IMR-90 (cell line): ENCODE measurements around the gene ENPEP. TPM values are rescaled to one million over a fixed set of nuclear protein-coding genes. Genes with fewer than 3 reads are reported as not detected.
"Not testable (repeated sequence)": the region's sequence is repeated elsewhere in the genome, so short reads cannot be mapped to it uniquely, and the experiment has no call there.

Source experiments
- ATAC-seq: fragments of 200-7000 bp; cut with Tn5 transposase; 2 replicates; pipeline ENCODE4 v1.9.1; 2020; ENCODE audit warnings: low read depth, mild to moderate bottlenecking, moderate library complexity
- BruUV-seq: library from RNA; stranded (reverse); fragments of 400-500 nt; replicated peaks from 2 replicates; lab custom pipeline; 2021; lab: Mats Ljungman, UMichigan
- CTCF ChIA-PET: fragments of 300-600 bp; formaldehyde crosslinking; extraction: SDS; loops from one replicate; lab custom pipeline; 2021; ENCODE audit warnings: antibody characterized with exemption; lab: Yijun Ruan, JAX
- POLR2A ChIA-PET: fragments of 300-600 bp; sonication (Branson Sonifier 250); formaldehyde crosslinking; loops from one replicate; lab custom pipeline; 2022; ENCODE audit warnings: antibody characterized with exemption; ENCODE audit not compliant: unreplicated experiment; lab: Charles Lee
- DNase-seq: peaks from one replicate; pipeline ENCODE4 v3.0.0; 2013
- H2AFZ ChIP-seq: replicated peaks from 2 replicates; pipeline ENCODE3; 2013; ENCODE audit warnings: low read length, mild to moderate bottlenecking; ENCODE audit not compliant: poor library complexity
- H2AK5ac ChIP-seq: 2 replicates; pipeline ENCODE4 v1.6.1; 2013; ENCODE audit warnings: low read depth, low read length, inconsistent platforms
- H2AK9ac ChIP-seq: replicated peaks from 2 replicates; pipeline ENCODE3; 2013; ENCODE audit warnings: mild to moderate bottlenecking, low read depth, low read length, moderate library complexity; ENCODE audit not compliant: poor library complexity
- H2BK120ac ChIP-seq: 2 replicates; pipeline ENCODE4 v1.6.1; 2013; ENCODE audit warnings: low read depth, low read length, inconsistent platforms
- H2BK15ac ChIP-seq: 3 replicates; pipeline ENCODE4 v1.6.1; 2013; ENCODE audit warnings: low read depth, low read length, inconsistent platforms
- H2BK20ac ChIP-seq: 2 replicates; pipeline ENCODE4 v1.6.1; 2013; ENCODE audit warnings: low read depth, mild to moderate bottlenecking, inconsistent platforms, low read length, moderate library complexity
- H2BK5ac ChIP-seq: 2 replicates; pipeline ENCODE4 v1.6.1; 2013; ENCODE audit warnings: mild to moderate bottlenecking, low read depth, low read length, inconsistent platforms; ENCODE audit not compliant: poor library complexity, severe bottlenecking
- H3K14ac ChIP-seq: replicated peaks from 2 replicates; pipeline ENCODE4 v1.6.1; 2013; ENCODE audit warnings: low read depth, low read length, inconsistent platforms
- H3K18ac ChIP-seq: 2 replicates; pipeline ENCODE4 v1.6.1; 2013; ENCODE audit warnings: low read depth, low read length, control low read depth
- H3K23ac ChIP-seq: 2 replicates; pipeline ENCODE4 v1.6.1; 2013; ENCODE audit warnings: low read depth, low read length, inconsistent platforms
- H3K27ac ChIP-seq: 2 replicates; pipeline ENCODE4 v1.5.1; 2013; ENCODE audit warnings: mild to moderate bottlenecking, control low read depth, low read length; ENCODE audit not compliant: insufficient read depth
- H3K27me3 ChIP-seq: 2 replicates; pipeline ENCODE4 v1.6.1; 2013; ENCODE audit warnings: low read length; ENCODE audit not compliant: control insufficient read depth, insufficient read depth
- H3K36me3 ChIP-seq: 2 replicates; pipeline ENCODE4 v1.6.1; 2013; ENCODE audit warnings: low read length, mixed read lengths; ENCODE audit not compliant: control insufficient read depth, insufficient read depth
- H3K4ac ChIP-seq: 2 replicates; pipeline ENCODE4 v1.6.1; 2013; ENCODE audit warnings: low read depth, low read length, inconsistent platforms
- H3K4me1 ChIP-seq: 2 replicates; pipeline ENCODE4 v1.6.1; 2013; ENCODE audit warnings: low read length, mixed read lengths; ENCODE audit not compliant: control insufficient read depth, insufficient read depth
- H3K4me2 ChIP-seq: 2 replicates; pipeline ENCODE4 v1.6.1; 2013; ENCODE audit warnings: low read depth, mild to moderate bottlenecking, control low read depth, low read length, moderate library complexity
- H3K4me3 ChIP-seq: 2 replicates; pipeline ENCODE4 v1.5.1; 2013; ENCODE audit warnings: low read depth, mild to moderate bottlenecking, control low read depth, low read length, moderate library complexity; ENCODE audit not compliant: insufficient read depth
- H3K56ac ChIP-seq: 2 replicates; pipeline ENCODE4 v1.6.1; 2013; ENCODE audit warnings: low read length, inconsistent platforms; ENCODE audit not compliant: insufficient read depth; ENCODE audit errors: extremely low read depth
- H3K79me1 ChIP-seq, 2 experiments: 2 replicates each; pipeline ENCODE4 v1.6.1; 2013; ENCODE audit warnings: low read length in 2 of 2, inconsistent platforms in 1 of 2, low read depth in 1 of 2
- H3K9ac ChIP-seq: 2 replicates; pipeline ENCODE4 v1.6.1; 2013; ENCODE audit warnings: low read depth, low read length, control low read depth
- H3K9me1 ChIP-seq: 2 replicates; pipeline ENCODE4 v1.6.1; 2013; ENCODE audit warnings: low read length, inconsistent platforms; ENCODE audit not compliant: insufficient read depth
- H3K9me3 ChIP-seq: 2 replicates; pipeline ENCODE4 v1.6.1; 2013; ENCODE audit warnings: low read length; ENCODE audit not compliant: control insufficient read depth, insufficient read depth
- H4K20me1 ChIP-seq: 2 replicates; pipeline ENCODE4 v1.6.1; 2013; ENCODE audit warnings: low read length, inconsistent platforms; ENCODE audit not compliant: insufficient read depth
- H4K5ac ChIP-seq: 2 replicates; pipeline ENCODE4 v1.6.1; 2013; ENCODE audit warnings: mild to moderate bottlenecking, low read depth, low read length, control low read depth
- H4K8ac ChIP-seq, 2 experiments: 2 replicates each; pipeline ENCODE4 v1.6.1; 2013; ENCODE audit warnings: low read depth in 2 of 2, low read length in 2 of 2, control low read depth in 1 of 2, inconsistent platforms in 1 of 2
- H4K91ac ChIP-seq: 2 replicates; pipeline ENCODE4 v1.6.1; 2013; ENCODE audit warnings: low read depth, low read length, inconsistent platforms; ENCODE audit not compliant: insufficient read depth
- BHLHE40 ChIP-seq: fragments of 150-350 bp; IDR thresholded peaks from 2 replicates; pipeline ENCODE4 v1.6.1; 2016; ENCODE audit warnings: mild to moderate bottlenecking, low read depth, low read length
- CHD1 ChIP-seq: IDR thresholded peaks from 2 replicates; pipeline ENCODE4 v1.6.1; 2012; ENCODE audit warnings: low read depth, low read length, improper control_type of control experiment
- FOS ChIP-seq: fragments of 150-350 bp; IDR thresholded peaks from 2 replicates; pipeline ENCODE4 v1.6.1; 2016; ENCODE audit warnings: low read depth, low read length
- MAZ ChIP-seq: IDR thresholded peaks from 2 replicates; pipeline ENCODE4 v1.6.1; 2012; ENCODE audit warnings: low read depth, mild to moderate bottlenecking, low read length, improper control_type of control experiment, moderate library complexity, borderline replicate concordance
- WGBS, 2 experiments: methylation state at CpG; one replicate each; pipeline versions ENCODE4 v1.1.5 to v1.1.7; 2013; ENCODE audit warnings: missing lambda C conversion rate in 2 of 2; ENCODE audit not compliant: insufficient read length in 1 of 2; ENCODE audit errors: extremely low coverage in 2 of 2; 5-methylcytosine and 5-hydroxymethylcytosine counted together
- dilution Hi-C: fragments of 300-500 bp; cut with HindIII; formaldehyde crosslinking; loops from one replicate; pipeline ENCODE4 v1.14.3; 2018; ENCODE audit warnings: low sequenced_read_pairs; ENCODE audit not compliant: unreplicated experiment
- in situ Hi-C: fragments of 300-500 bp; cut with MboI; formaldehyde crosslinking; loops from 3 replicates; pipeline ENCODE4 v1.14.3; 2019; ENCODE audit warnings: low sequenced_read_pairs, inconsistent platforms, mixed read lengths
- intact Hi-C: fragments of 100-400 bp; cut with micrococcal nuclease; formaldehyde crosslinking; loops from 2 replicates; pipeline ENCODE4 v1.10.0; 2022
- polyA plus RNA-seq, 3 experiments: library from polyadenylated mRNA; depleted of rRNA; stranded (reverse); fragments of >200 nt; gene quantifications; 2 replicates each; pipeline ENCODE4 v1.2.3, GENCODE V29; 2012; ENCODE audit warnings: low replicate concordance in 1 of 3
- total RNA-seq: library from RNA; depleted of rRNA; stranded (reverse); fragments of >200 nt; gene quantifications from 2 replicates; pipeline ENCODE4 v1.2.3, GENCODE V29; 2012

ENPEP gene
- total and polyA plus RNA-seq, 2 of the 4 experiments (the other 2 are of a cell fraction), result 0.12 to 0.18 TPM

GRCh38 chr4:110475881-110476818 is at the start of gene ENPEP (continued):
- no peak for TF ChIP-seq FOS
- TF ChIP-seq BHLHE40, result no peak
- no peak for TF ChIP-seq MAZ
- TF ChIP-seq CHD1, result no peak

GRCh38 chr4:110431805-110432204 is 44.1 kb upstream of the ENPEP start:
- POLR2A ChIA-PET, H4K8ac ChIP-seq, H3K23ac ChIP-seq, CTCF ChIA-PET, H3K36me3 ChIP-seq, H4K91ac ChIP-seq, H3K14ac ChIP-seq, dilution Hi-C loops, BruUV-seq, H4K5ac ChIP-seq, H3K56ac ChIP-seq, DNase-seq, ATAC-seq, H2BK120ac ChIP-seq, H2BK5ac ChIP-seq, H3K9me1 ChIP-seq, H3K9ac ChIP-seq, H3K4ac ChIP-seq, H2BK20ac ChIP-seq, H3K18ac ChIP-seq, H3K27me3 ChIP-seq, H2AFZ ChIP-seq, H3K27ac ChIP-seq, H3K4me3 ChIP-seq, H3K9me3 ChIP-seq, H3K4me1 ChIP-seq, H4K20me1 ChIP-seq, H2BK15ac ChIP-seq, H2AK5ac ChIP-seq, intact Hi-C loops, in situ Hi-C loops, H3K79me1 ChIP-seq, H2AK9ac ChIP-seq, H3K4me2 ChIP-seq: not testable (repeated sequence)
- no CpG with 5 or more reads among the region's 2 CpGs for WGBS, 2 experiments

- H3K14ac ChIP-seq, H4K20me1 ChIP-seq, H3K4me1 ChIP-seq, H2AK9ac ChIP-seq, POLR2A ChIA-PET, DNase-seq, H3K18ac ChIP-seq, H2BK20ac ChIP-seq, H4K8ac ChIP-seq, H3K9me3 ChIP-seq, H2BK15ac ChIP-seq, BruUV-seq, H2BK5ac ChIP-seq, H2AFZ ChIP-seq, H3K23ac ChIP-seq, H3K9ac ChIP-seq, CTCF ChIA-PET, H4K5ac ChIP-seq, ATAC-seq, H3K27ac ChIP-seq, H3K9me1 ChIP-seq, in situ Hi-C loops, H3K4me2 ChIP-seq, H3K4me3 ChIP-seq, H2AK5ac ChIP-seq, intact Hi-C loops, dilution Hi-C loops, H3K56ac ChIP-seq, H3K4ac ChIP-seq, H3K27me3 ChIP-seq, H3K79me1 ChIP-seq, H3K36me3 ChIP-seq, H4K91ac ChIP-seq, H2BK120ac ChIP-seq: not testable (repeated sequence)
- WGBS, 2 experiments, result 67% methylated on average over 1 of the region's 3 CpGs; no CpG with 5 or more reads in 1 of the 2 experiments
Observed at GRCh38 chr4:110437292-110437691, 38.7 kb upstream of the ENPEP start.
